ENCODE measurements around the gene THAP10.

The THAP10 gene

GRCh38 chr15:70845602-70846360 lies 46.5 kb downstream of the THAP10 start:
- H3K9me3 Mint-ChIP-seq, result no peaks in the 10 kb centered on the region
- no peaks in the 10 kb centered on the region for H3K4me1 Mint-ChIP-seq
- H3K27me3 Mint-ChIP-seq, result peaks cover 26% of the 10 kb centered on the region
- no peak overlapping the region for H3K4me3 Mint-ChIP-seq
- no peaks in the 10 kb centered on the region for H3K36me3 Mint-ChIP-seq
- H3K27ac Mint-ChIP-seq, result no peak overlapping the region

DNA sequence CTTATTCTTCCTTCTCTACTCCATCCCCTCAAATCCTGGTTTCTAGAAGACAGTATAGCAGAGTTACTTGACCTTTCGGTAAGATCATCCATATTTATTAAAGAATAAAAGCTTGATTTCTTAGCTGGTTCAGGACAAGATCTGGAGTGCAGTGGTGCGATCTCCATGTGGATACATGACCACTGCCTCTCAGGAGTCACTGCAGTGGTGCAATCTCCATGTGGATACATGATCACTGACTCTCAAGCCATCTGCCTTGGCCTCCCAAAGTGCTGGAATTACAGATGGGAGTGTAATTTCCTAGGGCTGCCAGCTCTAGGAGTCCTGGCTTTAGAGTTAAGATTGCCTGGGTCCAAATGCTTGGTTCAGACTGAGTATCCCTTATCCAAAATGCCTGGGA lies 54.8 kb downstream of the THAP10 start:
- H3K4me3 Mint-ChIP-seq, result no peak overlapping the region
- H3K27me3 Mint-ChIP-seq, result peaks cover 3% of the 10 kb centered on the region
- no peaks in the 10 kb centered on the region for H3K36me3 Mint-ChIP-seq
- H3K4me1 Mint-ChIP-seq, result no peaks in the 10 kb centered on the region
- H3K27ac Mint-ChIP-seq, result no peak overlapping the region
- no peaks in the 10 kb centered on the region for H3K9me3 Mint-ChIP-seq

- Mint-ChIP-seq H3K36me3 (no peaks in the 10 kb centered on the region), H3K4me3 (no peak overlapping the region), H3K4me1 (no peaks in the 10 kb centered on the region), H3K27ac (no peak overlapping the region), H3K9me3 (no peaks in the 10 kb centered on the region), H3K27me3 (peaks cover 3% of the 10 kb centered on the region)
These were observed 56.4 kb downstream of the THAP10 start for GRCh38 chr15:70835841-70836240.

DNA sequence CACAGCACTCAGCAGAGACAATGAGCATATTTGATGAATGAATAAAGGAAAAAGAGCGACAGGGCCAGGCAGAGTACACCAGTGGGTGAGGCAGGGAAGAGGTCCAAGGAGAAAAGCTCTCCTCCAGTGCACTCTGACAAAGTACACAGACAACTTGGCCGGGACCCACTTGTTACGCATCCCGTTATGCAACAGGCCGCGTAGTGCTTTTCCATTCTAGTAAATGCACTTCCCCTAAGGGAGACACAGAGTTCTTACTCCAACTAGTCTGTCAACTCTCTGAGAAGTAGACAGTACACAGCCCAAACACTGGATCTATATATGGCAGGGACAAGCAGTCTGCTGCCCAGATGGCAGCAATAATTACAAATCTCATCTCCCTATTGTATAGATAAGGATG lies 56.8 kb downstream of the THAP10 start:
- Mint-ChIP-seq H3K4me3 (no peak overlapping the region), H3K27ac (no peak overlapping the region), H3K36me3 (no peaks in the 10 kb centered on the region), H3K27me3 (peaks cover 3% of the 10 kb centered on the region), H3K9me3 (no peaks in the 10 kb centered on the region), H3K4me1 (no peaks in the 10 kb centered on the region)

DNA sequence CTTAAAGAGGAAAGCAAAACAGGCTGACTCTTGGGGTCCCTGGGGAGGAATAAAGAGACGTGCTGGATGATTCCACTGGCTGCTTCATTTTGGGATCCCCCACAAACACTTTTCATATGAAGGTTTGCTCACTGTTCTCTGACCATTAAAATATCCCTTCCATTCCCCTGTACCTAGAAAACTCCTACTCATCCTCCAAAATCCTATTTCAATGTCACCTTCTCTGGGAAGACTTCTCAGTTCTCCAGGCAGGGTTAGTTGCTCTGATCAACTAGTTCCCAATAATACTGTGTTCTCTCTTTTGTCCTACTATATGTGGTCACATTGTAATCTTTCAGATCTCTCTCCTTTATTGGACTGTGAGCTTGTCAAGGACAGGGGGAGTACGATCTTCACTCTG lies 57.2 kb downstream of the THAP10 start:
- H3K4me1 Mint-ChIP-seq, result no peaks in the 10 kb centered on the region

GRCh38 chr15:70833861-70834765 lies 58.1 kb downstream of the THAP10 start:
- Mint-ChIP-seq H3K27ac (no peak overlapping the region), H3K4me3 (no peak overlapping the region), H3K9me3 (no peaks in the 10 kb centered on the region), H3K36me3 (no peaks in the 10 kb centered on the region), H3K4me1 (no peaks in the 10 kb centered on the region), H3K27me3 (peaks cover 3% of the 10 kb centered on the region)

More for the DNA sequence above, 57.2 kb downstream of the THAP10 start:
- no peaks in the 10 kb centered on the region for H3K36me3 Mint-ChIP-seq
- no peaks in the 10 kb centered on the region for H3K9me3 Mint-ChIP-seq
- no peak overlapping the region for H3K4me3 Mint-ChIP-seq
- H3K27me3 Mint-ChIP-seq, result peaks cover 3% of the 10 kb centered on the region
- no peak overlapping the region for H3K27ac Mint-ChIP-seq

- peaks cover 1% of the 10 kb centered on the region for H3K27me3 Mint-ChIP-seq
These were observed 58.8 kb downstream of the THAP10 start for GRCh38 chr15:70833422-70833821.

DNA sequence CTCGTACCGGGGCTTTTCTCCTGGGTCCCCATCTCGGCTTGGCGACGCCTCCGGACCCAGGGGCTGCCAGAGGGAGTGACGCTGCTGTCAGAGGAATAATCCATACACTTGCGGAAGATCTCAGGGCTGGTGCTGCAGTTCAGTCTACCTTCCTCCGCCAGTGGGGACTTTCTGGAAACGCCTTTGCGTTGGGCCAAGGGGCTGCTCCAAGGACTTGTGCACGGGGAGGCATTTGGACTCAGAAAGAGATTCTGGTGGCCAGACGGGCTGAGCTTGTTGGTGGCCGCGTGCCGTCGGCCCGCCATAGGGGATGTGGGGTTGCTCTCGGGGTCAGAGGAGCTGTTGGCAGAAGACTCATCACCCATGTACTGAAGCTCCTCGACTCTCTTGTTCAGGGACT lies 60.1 kb downstream of the THAP10 start:
- Mint-ChIP-seq H3K4me3 (no peak overlapping the region), H3K27me3 (peaks cover 1% of the 10 kb centered on the region), H3K27ac (no peak overlapping the region), H3K4me1 (no peaks in the 10 kb centered on the region), H3K36me3 (no peaks in the 10 kb centered on the region), H3K9me3 (no peaks in the 10 kb centered on the region)

More at GRCh38 chr15:70833422-70833821, 58.8 kb downstream of the THAP10 start:
- Mint-ChIP-seq H3K27ac (no peak overlapping the region), H3K4me3 (no peak overlapping the region), H3K4me1 (no peaks in the 10 kb centered on the region), H3K9me3 (no peaks in the 10 kb centered on the region), H3K36me3 (no peaks in the 10 kb centered on the region)
